ENCODE results near the gene FAM217B.
"Not testable (repeated sequence)": the region's sequence is repeated elsewhere in the genome, so short reads cannot be mapped to it uniquely, and the experiment has no call there.

Gene FAM217B

GRCh38 chr20:59939052-59939878 is 924 bp upstream of the FAM217B start:
- no peak for DNase-seq (ENCODE audit: low spot score)

GRCh38 chr20:59939879-59940128 is 385 bp upstream of the FAM217B start:
- DNase-seq (ENCODE audit: low spot score), result no peak

GRCh38 chr20:59940956-59941294 is 736 bp downstream of the FAM217B start:
- DNase-seq (ENCODE audit: low spot score), result no peak

- no peak for DNase-seq (ENCODE audit: low spot score)
Observed at GRCh38 chr20:59942245-59942644, 2.1 kb downstream of the FAM217B start.

GRCh38 chr20:59944726-59945125 is 4.5 kb downstream of the FAM217B start:
- no peak for DNase-seq (ENCODE audit: low spot score)

GRCh38 chr20:59945175-59945574 is 5.0 kb downstream of the FAM217B start:
- DNase-seq (ENCODE audit: low spot score), result no peak

GRCh38 chr20:59945731-59946130 is 5.5 kb downstream of the FAM217B start:
- DNase-seq (ENCODE audit: low spot score), result no peak

- no peak for DNase-seq (ENCODE audit: low spot score)
Observed at GRCh38 chr20:59947376-59947775, 7.2 kb downstream of the FAM217B start.

GRCh38 chr20:59948212-59948611 is 8.0 kb downstream of the FAM217B start:
- DNase-seq (ENCODE audit: low spot score), result no peak

GRCh38 chr20:59948828-59949720 is 8.9 kb downstream of the FAM217B start:
- peak; percentile 77 for DNase-seq (ENCODE audit: low spot score)

GRCh38 chr20:59949911-59950310 is 9.7 kb downstream of the FAM217B start:
- DNase-seq (ENCODE audit: low spot score), result no peak

- no peak for DNase-seq (ENCODE audit: low spot score)
Observed at GRCh38 chr20:59954718-59955117, 14.5 kb downstream of the FAM217B start.

- peak; percentile 82 for DNase-seq (ENCODE audit: low spot score)
Observed at GRCh38 chr20:59955131-59955796, 15.1 kb downstream of the FAM217B start.

- DNase-seq (ENCODE audit: low spot score), result not testable (repeated sequence)
Observed at GRCh38 chr20:59957568-59957967, 17.4 kb downstream of the FAM217B start.

- no peak for DNase-seq (ENCODE audit: low spot score)
Observed at GRCh38 chr20:59958123-59958522, 17.9 kb downstream of the FAM217B start, which contains the start of gene CDH26. CDH26 (plus strand) TSS chr20:59958423; CDS start chr20:59958727, 304 bp downstream.

GRCh38 chr20:59958626-59959025 is 18.4 kb downstream of the FAM217B start:
- DNase-seq (ENCODE audit: low spot score), result no peak

- DNase-seq (ENCODE audit: low spot score), result no peak
Observed at GRCh38 chr20:59961423-59961822, 21.2 kb downstream of the FAM217B start.

- DNase-seq (ENCODE audit: low spot score), result no peak
Observed at GRCh38 chr20:59962155-59962554, 22.0 kb downstream of the FAM217B start.

- DNase-seq (ENCODE audit: low spot score), result peak; percentile 90
Observed at GRCh38 chr20:59966428-59966827, 26.2 kb downstream of the FAM217B start.

GRCh38 chr20:59971428-59971827 is 31.2 kb downstream of the FAM217B start:
- no peak for DNase-seq (ENCODE audit: low spot score)

- DNase-seq (ENCODE audit: low spot score), result no peak
Observed at GRCh38 chr20:59972037-59972801, 32.0 kb downstream of the FAM217B start.

Measured in globus pallidus (tissue), 1 donor.